ENCODE measurements around the gene FLNC.

Gene FLNC

GRCh38 chr7:128879939-128880746 lies 49.9 kb downstream of the FLNC start:
- DNase-seq: no peak

GRCh38 chr7:128880791-128881457 lies 50.7 kb downstream of the FLNC start:
- DNase-seq: no peak

DNA sequence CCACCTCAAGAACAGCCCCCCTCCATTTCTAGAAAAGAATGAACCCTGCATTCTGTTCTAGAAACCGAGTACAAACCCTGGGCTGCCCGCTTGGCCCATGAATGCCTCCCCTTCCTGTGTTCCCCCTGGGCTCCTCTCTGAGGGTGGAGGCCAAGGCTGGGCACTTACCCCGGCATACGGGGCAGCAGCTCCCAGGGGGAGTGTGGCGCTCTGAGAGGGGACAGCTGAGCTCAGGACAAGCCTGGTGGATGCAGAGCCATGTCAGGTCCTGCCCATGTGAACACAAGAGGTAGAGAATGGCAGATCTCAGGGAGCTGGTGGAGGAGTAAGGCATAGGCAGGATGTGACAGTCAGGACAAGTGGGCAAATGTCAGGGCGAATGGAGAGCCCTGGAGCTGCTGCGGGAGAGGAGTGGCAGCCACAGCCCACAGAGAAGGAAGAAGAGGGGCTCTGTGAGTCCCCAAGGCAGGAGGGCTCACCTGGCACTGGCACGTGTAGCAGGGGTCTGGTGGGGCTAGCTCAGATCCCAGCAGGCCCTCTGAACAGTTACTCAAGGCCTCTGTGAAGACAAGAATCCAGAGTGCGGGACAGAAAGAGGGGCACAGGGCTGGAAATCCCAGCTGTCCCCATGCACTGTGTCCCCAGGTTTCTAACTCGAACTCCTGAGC lies 51.4 kb downstream of the FLNC start:
- no peak for DNase-seq

GRCh38 chr7:128882134-128882533 lies 51.9 kb downstream of the FLNC start:
- DNase-seq: no peak

GRCh38 chr7:128883622-128884448 lies 53.6 kb downstream of the FLNC start:
- DNase-seq: peak; percentile 89

DNA sequence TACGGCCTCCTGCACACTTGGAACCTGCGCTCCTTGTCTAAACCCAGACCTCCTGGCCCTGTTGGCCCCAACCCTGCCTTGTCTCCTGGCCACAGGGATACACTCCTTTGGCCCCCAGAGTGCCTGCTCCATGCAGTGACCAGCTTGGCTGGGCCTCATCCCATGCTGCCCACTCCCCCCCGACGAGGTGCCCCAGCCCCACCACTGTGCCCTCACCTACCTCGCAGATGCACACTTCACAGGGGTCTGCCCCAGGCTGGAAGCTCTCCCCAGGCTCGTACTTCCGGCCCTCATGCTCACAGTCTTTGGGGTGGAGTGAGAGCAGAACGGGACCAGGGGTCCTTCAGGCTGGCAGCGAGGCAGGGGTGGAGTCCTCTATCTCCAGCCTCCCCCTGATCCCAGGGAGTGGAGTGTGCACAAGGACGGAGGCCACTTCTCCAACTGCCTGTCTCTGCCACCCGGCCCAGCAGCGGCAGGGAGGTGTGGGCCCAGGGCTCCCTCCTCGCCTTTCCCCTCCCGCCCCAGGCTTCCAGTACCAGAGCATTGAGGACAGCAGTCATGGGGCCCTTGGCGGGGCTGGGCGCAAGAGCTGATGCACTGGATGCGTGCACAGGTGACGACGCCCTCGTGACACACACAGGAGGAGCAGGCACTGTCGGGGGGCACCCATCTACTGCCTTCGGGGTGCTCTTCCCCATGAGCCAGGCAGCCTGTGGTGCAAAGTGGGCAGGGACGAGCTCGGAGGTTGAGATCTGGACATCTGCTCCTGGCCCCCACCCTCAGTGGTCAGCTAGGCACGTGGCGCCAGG lies 54.6 kb downstream of the FLNC start:
- DNase-seq: no peak

DNA sequence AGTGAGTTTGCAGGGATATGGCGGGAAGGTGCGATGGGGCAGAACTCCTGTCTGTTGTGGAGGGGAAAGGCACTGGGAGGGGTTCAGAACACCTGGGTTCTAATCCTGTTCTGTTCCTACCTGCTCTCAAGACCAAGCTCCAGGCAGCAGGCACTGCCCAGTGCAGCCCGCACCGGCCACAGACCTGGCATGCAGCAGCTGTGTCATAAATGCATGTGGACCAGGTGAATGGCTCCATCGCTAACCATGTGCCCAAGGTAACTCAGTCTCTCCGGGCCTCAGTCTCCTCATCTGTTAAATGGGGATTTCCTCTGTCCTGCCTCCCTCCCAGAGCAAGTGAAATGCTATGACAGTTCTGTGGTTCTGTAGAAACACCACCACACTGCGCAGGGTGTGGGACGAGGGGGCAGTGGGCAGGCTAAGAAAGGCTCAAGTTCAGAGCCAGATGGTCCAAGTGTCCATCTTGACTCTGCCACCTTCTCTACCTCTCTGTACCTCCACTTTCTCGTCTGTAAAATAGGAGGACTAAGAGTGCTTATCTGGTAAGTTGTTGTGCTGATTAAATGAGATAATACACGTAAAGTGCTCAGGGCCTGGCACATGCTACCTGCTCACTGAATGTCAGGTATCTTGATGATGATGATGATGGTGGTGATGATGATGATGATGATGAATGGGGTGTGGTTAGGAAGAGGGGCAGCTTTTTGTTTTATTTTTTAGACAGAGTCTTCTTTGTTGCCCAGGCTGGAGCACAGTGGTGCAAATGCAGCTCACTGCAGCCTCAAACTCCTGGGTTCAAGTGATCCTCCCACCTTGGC lies 55.4 kb downstream of the FLNC start:
- DNase-seq: no peak

GRCh38 chr7:128886391-128887168 lies 56.4 kb downstream of the FLNC start:
- no peak for DNase-seq

DNA sequence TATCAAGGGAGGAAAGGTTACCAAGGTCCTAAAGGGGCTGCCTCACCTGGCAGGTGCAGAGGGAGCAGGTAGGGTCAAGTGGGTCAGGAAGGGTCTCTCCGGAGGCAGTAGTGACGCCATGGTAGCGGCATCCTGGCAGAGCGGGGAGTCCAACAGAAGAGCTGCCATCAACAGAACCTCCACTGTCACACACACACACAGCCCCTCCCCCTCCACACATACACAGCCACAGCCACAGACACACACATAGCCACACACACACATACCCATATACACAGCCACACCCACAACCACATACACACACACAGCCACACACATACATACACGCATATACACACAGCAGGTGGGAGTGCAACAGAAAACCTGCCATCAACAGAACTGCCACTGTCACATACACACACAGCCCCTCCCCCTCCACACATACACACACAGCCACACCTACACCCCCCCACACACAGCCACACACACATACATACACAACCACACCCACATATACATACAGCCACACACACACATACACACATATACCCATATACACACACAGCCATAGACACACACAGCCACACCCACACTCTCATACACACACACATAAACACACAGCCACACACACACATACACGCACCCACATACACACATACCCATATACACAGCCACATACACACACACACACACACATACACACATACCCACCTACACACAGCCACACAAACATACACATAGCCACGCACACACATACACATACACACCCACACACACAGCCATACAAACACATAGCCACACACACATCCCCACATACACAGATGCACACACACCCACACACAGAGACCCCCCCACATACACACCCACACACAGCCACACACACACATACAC lies 57.2 kb downstream of the FLNC start:
- DNase-seq: no peak

- DNase-seq: no peak
These were observed 58.0 kb downstream of the FLNC start for GRCh38 chr7:128888039-128888755.

DNA sequence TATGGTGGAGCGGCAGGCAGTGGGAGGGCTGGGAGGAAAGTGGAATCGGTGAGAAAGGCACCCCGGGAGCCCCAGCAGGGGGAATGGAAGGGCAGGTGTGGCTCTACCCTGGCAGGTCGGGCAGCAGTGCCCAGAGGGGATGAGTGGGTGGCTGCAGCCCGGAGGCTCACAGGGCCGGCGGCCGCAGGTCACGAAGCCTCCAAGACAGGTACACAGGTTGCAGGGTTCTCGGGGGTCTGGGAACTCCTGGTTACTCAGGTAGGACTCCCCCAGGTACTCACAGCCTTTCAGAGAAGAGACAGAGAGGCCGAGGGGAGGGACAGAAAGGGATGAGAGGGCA lies 58.5 kb downstream of the FLNC start:
- DNase-seq: no peak

DNA sequence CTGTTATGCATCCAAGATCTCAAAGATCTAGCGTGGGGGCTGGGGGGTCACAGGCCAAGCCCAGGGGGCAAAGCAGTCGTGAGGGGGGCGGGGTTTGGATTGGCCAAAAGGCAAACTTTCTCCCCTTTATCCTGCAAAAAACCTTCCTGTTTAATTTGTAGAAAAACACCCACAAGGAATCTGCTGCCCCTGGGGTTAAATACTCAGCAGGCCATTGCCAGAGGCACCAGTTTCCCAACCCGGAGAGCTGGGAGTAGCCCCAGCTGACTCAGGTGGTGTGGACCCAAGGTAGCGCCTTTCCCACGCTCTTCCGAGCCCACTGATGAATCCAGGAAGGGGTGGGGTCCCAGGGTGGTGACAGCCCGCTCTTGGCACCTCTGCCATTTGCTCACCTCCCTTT lies 58.9 kb downstream of the FLNC start:
- DNase-seq: no peak

GRCh38 chr7:128890306-128891109 lies 60.3 kb downstream of the FLNC start:
- no peak for DNase-seq

- DNase-seq: peak; percentile 17
These were observed 61.1 kb downstream of the FLNC start for GRCh38 chr7:128891110-128891941.

DNA sequence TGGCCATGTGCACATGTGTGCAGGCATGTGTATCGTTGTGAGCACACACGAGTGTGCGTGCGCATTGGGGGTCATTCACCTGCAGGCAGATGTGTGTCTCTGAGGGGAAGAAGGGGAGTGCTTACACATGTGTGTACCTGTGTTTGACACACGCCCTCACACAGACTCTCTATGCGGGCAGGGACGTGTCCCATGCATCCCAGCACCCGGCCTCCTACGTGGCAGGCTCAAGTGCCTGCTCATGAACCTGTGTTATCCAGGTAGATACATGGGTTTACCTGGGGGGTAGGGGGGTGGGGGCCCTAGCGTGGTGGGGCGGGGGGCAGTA lies 61.7 kb downstream of the FLNC start:
- no peak for DNase-seq

- DNase-seq: no peak
These were observed 62.5 kb downstream of the FLNC start for GRCh38 chr7:128892521-128893250.
